Measurements from ENCODE around the gene MAPK7. TPM values are rescaled to one million over a fixed set of nuclear protein-coding genes. Genes with fewer than 3 reads are reported as not detected.

MAPK7 gene
- total and polyA plus RNA-seq, 2 of the 4 experiments (the other 2 are of a cell fraction): 9.7 to 25.4 TPM

DNA sequence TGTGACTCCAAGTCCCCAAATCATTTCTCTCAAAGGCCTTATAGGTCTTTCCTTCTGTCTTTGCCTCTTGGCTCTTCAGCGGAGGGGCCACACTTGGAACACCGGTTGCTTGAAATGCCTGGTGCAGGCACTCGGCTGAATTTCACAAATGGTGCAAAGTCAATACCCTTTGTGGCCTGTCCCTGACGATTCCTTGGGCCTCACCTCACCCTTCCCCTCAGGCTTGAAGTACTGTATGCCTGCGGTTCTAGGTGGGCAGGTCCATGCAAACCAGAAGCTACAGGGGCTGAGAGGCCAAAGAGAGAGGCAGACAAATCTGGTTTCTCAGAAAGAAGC, 11.7 kb upstream of the MAPK7 start:
- Histone ChIP-seq H4K91ac (ENCODE audit: insufficient read depth, low read depth, low read length) (no peak overlapping the region), H3K4me2 (ENCODE audit: low read depth, low read length) (no peak overlapping the region), H3K27me3 (ENCODE audit: control insufficient read depth, insufficient read depth, low read length) (no peaks in the 10 kb centered on the region), H3K14ac (replicated peaks; ENCODE audit: low read depth, low read length) (no peak overlapping the region), H2BK5ac (ENCODE audit: low read depth, low read length, poor library complexity, severe bottlenecking) (no peak overlapping the region), H4K8ac (ENCODE audit: low read depth in 2 of 2, low read length in 2 of 2) (no peak overlapping the region), H2BK120ac (ENCODE audit: low read depth, low read length) (no peak overlapping the region), H3K4ac (ENCODE audit: low read depth, low read length) (no peak overlapping the region), H2BK20ac (ENCODE audit: low read depth, low read length) (no peak overlapping the region), H3K27ac (ENCODE audit: insufficient read depth, low read length) (no peak overlapping the region), H3K9me3 (ENCODE audit: control insufficient read depth, insufficient read depth, low read length) (no peaks in the 10 kb centered on the region), H3K9me1 (ENCODE audit: insufficient read depth, low read length) (peaks cover 5% of the 10 kb centered on the region; the same call in 1 of the 2 replicates), H4K5ac (ENCODE audit: low read depth, low read length) (no peak overlapping the region), H4K20me1 (ENCODE audit: insufficient read depth, low read length) (no peaks in the 10 kb centered on the region), H3K79me1 (ENCODE audit: low read depth in 1 of 2, low read length in 2 of 2) (peaks cover 4 to 6% of the 10 kb centered on the region in 2 experiments; a peak in 3 of 4 replicates), H3K4me1 (ENCODE audit: control insufficient read depth, insufficient read depth, low read length) (peaks cover 12% of the 10 kb centered on the region), H3K4me3 (ENCODE audit: insufficient read depth, low read depth, low read length) (no peak overlapping the region), H3K56ac (ENCODE audit: extremely low read depth, insufficient read depth, low read length) (no peak overlapping the region), H2AK9ac (replicated peaks; ENCODE audit: low read depth, low read length, poor library complexity) (no peak overlapping the region), H2AFZ (replicated peaks; ENCODE audit: low read length, poor library complexity) (no peak overlapping the region), H3K18ac (ENCODE audit: low read depth, low read length) (no peak overlapping the region), H2AK5ac (ENCODE audit: low read depth, low read length) (no peak overlapping the region), H2BK15ac (ENCODE audit: low read depth, low read length) (no peak overlapping the region), H3K9ac (ENCODE audit: low read depth, low read length) (no peak overlapping the region), H3K23ac (ENCODE audit: low read depth, low read length) (no peak overlapping the region), H3K36me3 (ENCODE audit: control insufficient read depth, insufficient read depth, low read length) (peaks cover 2% of the 10 kb centered on the region; the same call in 1 of the 2 replicates)
- dilution Hi-C loops (cut with HindIII; ENCODE audit: low sequenced_read_pairs, unreplicated experiment): no loop called here
- WGBS, 2 experiments (ENCODE audit: extremely low coverage in 2 of 2, insufficient read length in 1 of 2): 86% methylated on average over 4 of the region's 5 CpGs; no CpG with 5 or more reads in 1 of the 2 experiments
- TF ChIP-seq RCOR1 (IDR thresholded peaks at IDR 0.05; ENCODE audit: insufficient replicate concordance, low read length) (no peak), NFE2L2 (IDR thresholded peaks at IDR 0.05; ENCODE audit: low read depth, low read length) (no peak), POLR2A (IDR thresholded peaks at IDR 0.05; ENCODE audit: low read depth, low read length) (no peak), MXI1 (IDR thresholded peaks at IDR 0.05; ENCODE audit: borderline replicate concordance, low read depth, low read length) (no peak), SMC3 (IDR thresholded peaks at IDR 0.05; ENCODE audit: low read depth, low read length) (no peak), BHLHE40 (IDR thresholded peaks at IDR 0.05; ENCODE audit: low read depth, low read length) (no peak), RAD21 (IDR thresholded peaks at IDR 0.05; ENCODE audit: low read length) (no peak), FOS (IDR thresholded peaks at IDR 0.05; ENCODE audit: low read depth, low read length) (no peak)
- TF ChIP-seq, protein P1, sequence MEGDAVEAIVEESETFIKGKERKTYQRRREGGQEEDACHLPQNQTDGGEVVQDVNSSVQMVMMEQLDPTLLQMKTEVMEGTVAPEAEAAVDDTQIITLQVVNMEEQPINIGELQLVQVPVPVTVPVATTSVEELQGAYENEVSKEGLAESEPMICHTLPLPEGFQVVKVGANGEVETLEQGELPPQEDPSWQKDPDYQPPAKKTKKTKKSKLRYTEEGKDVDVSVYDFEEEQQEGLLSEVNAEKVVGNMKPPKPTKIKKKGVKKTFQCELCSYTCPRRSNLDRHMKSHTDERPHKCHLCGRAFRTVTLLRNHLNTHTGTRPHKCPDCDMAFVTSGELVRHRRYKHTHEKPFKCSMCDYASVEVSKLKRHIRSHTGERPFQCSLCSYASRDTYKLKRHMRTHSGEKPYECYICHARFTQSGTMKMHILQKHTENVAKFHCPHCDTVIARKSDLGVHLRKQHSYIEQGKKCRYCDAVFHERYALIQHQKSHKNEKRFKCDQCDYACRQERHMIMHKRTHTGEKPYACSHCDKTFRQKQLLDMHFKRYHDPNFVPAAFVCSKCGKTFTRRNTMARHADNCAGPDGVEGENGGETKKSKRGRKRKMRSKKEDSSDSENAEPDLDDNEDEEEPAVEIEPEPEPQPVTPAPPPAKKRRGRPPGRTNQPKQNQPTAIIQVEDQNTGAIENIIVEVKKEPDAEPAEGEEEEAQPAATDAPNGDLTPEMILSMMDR (conservative IDR thresholded peaks at IDR 0.05; ENCODE audit: low read depth, low read length): no peak
- TF ChIP-seq, protein P2, sequence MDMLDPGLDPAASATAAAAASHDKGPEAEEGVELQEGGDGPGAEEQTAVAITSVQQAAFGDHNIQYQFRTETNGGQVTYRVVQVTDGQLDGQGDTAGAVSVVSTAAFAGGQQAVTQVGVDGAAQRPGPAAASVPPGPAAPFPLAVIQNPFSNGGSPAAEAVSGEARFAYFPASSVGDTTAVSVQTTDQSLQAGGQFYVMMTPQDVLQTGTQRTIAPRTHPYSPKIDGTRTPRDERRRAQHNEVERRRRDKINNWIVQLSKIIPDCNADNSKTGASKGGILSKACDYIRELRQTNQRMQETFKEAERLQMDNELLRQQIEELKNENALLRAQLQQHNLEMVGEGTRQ (IDR thresholded peaks at IDR 0.05; ENCODE audit: low read depth, low read length): no peak
- ATAC-seq (ENCODE audit: low read depth) (no peak), DNase-seq (no peak)
- POLR2A ChIA-PET (ENCODE audit: unreplicated experiment): no interaction called here
- BruUV-seq (replicated peaks): no TSS peak
- intact Hi-C loops (cut with micrococcal nuclease): no loop called here
- in situ Hi-C loops (cut with MboI; ENCODE audit: low sequenced_read_pairs): loop anchor here (5.0 kb wide), 1 partner anchor 136 kb away; no protein-coding TSS in a partner anchor
- CTCF ChIA-PET: no interaction called here

Data from IMR-90 (cell line).